IPS-20b (cell line): ENCODE measurements around the gene CABLES2.

Source experiments
- H3K27ac ChIP-seq: one replicate; pipeline ENCODE4 v1.5.1; 2013; ENCODE audit warnings: low read length
- H3K27me3 ChIP-seq: 2 replicates; pipeline ENCODE4 v1.6.1; 2013; ENCODE audit warnings: mild to moderate bottlenecking, low read length, inconsistent platforms; ENCODE audit not compliant: insufficient read depth
- H3K36me3 ChIP-seq: 2 replicates; pipeline ENCODE4 v1.6.1; 2013; ENCODE audit warnings: low read depth, mild to moderate bottlenecking, inconsistent platforms, low read length, moderate library complexity; ENCODE audit not compliant: insufficient read depth
- H3K4me1 ChIP-seq: 2 replicates; pipeline ENCODE4 v1.6.1; 2013; ENCODE audit warnings: mild to moderate bottlenecking, control low read depth, inconsistent platforms, low read length, moderate library complexity; ENCODE audit not compliant: insufficient read depth
- H3K4me3 ChIP-seq: 2 replicates; pipeline ENCODE4 v1.5.1; 2013; ENCODE audit warnings: mild to moderate bottlenecking, low read length, inconsistent platforms
- H3K9ac ChIP-seq: 2 replicates; pipeline ENCODE4 v1.6.1; 2013; ENCODE audit warnings: low read depth, mild to moderate bottlenecking, inconsistent platforms, low read length, moderate library complexity
- H3K9me3 ChIP-seq: 2 replicates; pipeline ENCODE4 v1.6.1; 2013; ENCODE audit warnings: mild to moderate bottlenecking, low read depth, low read length, inconsistent platforms; ENCODE audit not compliant: insufficient read depth

CABLES2 gene, protein sequence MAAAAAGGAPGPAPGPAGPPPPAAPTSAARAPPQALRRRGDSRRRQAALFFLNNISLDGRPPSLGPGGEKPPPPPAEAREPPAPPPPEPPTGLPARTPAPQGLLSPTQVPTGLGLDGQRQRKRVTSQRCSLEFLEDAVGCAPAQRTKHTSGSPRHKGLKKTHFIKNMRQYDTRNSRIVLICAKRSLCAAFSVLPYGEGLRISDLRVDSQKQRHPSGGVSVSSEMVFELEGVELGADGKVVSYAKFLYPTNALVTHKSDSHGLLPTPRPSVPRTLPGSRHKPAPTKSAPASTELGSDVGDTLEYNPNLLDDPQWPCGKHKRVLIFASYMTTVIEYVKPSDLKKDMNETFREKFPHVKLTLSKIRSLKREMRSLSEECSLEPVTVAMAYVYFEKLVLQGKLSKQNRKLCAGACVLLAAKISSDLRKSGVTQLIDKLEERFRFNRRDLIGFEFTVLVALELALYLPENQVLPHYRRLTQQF

DNA sequence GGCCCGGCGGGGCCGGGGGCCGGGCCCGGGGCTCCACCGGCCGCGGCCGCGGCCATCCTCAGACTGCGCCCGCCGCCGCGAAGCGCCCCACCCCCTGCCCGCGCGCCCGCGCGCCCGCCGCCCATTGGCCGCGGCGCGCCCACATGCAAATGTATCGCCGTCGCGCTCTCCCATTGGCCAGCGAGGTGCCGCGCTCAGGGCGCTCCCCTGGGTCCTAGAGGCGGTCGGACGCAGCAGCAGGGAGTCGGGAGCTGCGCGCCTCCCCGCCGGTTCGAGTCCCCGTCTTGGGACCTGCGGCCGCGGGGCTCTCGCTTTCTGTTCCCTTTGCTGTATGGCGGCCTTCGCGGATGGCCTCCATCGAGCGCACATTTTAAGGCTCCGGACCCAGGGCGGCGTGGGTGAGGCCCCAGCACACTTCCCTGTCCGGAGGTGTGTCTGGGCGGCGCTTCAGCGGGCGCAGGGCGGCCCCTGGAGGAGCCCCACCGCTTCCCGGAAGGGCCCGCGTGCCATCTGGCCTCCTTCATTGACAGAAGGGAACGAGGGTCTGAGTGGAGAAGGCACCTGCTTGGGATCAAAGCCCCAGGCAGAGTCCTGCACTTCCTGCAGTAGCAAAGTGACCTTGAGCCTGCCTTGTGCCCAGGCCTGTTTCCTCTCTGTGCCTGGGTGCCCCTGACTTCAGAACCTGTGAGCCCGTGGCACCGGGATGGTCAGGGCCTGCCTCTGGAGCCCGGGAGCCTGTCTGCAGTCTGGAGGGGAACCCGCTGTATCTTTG is at the start of gene CABLES2:
Gene CABLES2, minus strand, starts transcription at position 65 of the 772 bp plus-strand sequence. Its CDS starts 9 bp downstream, at position 56.
- H3K27ac ChIP-seq = no peak within 1 kb of the TSS
- 0 out of 2 replicates have a peak, but pooled peaks cover 3% of the 10 kb centered on the region for H3K4me1 ChIP-seq
- H3K36me3 ChIP-seq = no peaks in the 10 kb centered on the region

GRCh38 chr20:62455929-62456328 is 48.8 kb upstream of the CABLES2 start:
- no peaks in the 10 kb centered on the region for H3K27me3 ChIP-seq
- no peak overlapping the region for H3K27ac ChIP-seq
- no peak overlapping the region for H3K4me3 ChIP-seq
- H3K4me1 ChIP-seq = no peaks in the 10 kb centered on the region
- no peaks in the 10 kb centered on the region for H3K36me3 ChIP-seq
- H3K9ac ChIP-seq = no peak overlapping the region
- H3K9me3 ChIP-seq = no peaks in the 10 kb centered on the region

More for the DNA sequence above, at the start of gene CABLES2:
- Histone ChIP-seq H3K4me3 (peak within 1 kb of the TSS; percentile 68), H3K27me3 (peaks cover 23% of the 10 kb centered on the region), H3K9ac (peak within 1 kb of the TSS; percentile 32; the same call in 1 of the 2 replicates), H3K9me3 (no peaks in the 10 kb centered on the region)

- Histone ChIP-seq H3K27ac (no peak overlapping the region), H3K36me3 (no peaks in the 10 kb centered on the region), H3K4me1 (no peaks in the 10 kb centered on the region), H3K9me3 (no peaks in the 10 kb centered on the region), H3K4me3 (no peak overlapping the region), H3K9ac (no peak overlapping the region), H3K27me3 (no peaks in the 10 kb centered on the region)
Measured at GRCh38 chr20:62454904-62455636, 48.0 kb upstream of the CABLES2 start.

DNA sequence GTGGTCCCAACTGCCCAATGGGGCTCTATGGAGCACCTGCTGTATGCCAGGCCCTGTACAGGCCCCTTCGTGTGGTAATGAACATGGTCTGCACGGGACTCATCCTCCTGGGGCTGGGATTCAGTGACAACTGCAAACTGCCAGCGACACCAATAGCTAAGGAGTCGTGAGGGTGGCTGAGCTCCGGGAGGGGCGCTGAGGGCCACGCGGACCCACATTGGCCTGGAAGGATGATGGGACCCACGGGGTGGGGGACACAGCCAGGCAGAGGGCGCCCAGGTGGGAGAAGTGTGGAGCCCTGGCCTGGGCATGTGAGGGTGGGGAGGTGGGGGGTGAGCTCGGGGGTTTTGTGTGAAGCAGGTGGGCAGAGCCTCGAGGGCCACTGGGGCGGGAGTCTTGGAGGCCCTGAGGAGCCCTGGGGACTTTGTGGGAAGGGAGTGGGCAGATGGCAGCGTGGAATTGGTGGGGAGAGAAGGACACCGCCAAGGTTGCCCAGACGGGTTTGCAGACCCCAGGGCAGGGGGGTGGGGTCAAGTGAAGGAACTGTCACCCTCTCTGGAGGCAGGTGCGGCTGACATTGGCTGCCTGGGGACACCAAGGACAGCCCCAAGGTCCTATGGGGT is 46.2 kb upstream of the CABLES2 start:
- Histone ChIP-seq H3K27me3 (no peaks in the 10 kb centered on the region), H3K4me3 (no peak overlapping the region), H3K9ac (no peak overlapping the region), H3K36me3 (no peaks in the 10 kb centered on the region), H3K27ac (no peak overlapping the region), H3K9me3 (no peaks in the 10 kb centered on the region), H3K4me1 (no peaks in the 10 kb centered on the region)

DNA sequence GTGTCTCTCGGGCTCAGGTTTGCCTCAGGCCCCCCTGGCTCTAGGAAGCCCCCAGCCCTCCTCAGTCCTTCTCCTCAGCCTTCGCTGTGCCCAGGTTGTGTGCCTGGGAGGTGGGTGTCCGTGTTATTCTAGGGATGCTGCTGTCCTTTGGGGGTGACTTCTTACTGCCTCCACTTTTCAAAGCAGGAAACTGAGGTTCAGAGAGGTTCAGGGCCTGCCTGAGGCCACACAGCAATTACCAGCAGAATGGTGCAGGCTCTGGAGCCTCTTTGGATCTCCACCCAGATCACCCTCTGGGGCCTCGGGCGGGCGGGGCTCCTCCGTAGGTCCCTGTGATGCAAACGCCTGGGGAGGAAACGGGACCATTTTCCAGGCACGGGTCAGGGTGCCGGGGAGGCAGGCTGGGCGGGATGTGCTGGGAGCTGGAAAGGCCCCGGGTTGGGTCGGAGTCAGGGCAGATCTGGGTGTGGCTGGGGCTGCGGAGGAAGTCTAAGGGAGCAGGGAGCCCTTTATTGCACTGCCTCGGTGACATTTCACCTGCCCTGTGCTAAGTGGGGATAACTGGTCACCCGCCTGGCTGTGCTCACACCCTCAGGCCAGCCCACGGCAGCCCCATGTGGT is 45.5 kb upstream of the CABLES2 start:
- Histone ChIP-seq H3K9ac (no peak overlapping the region), H3K27me3 (no peaks in the 10 kb centered on the region), H3K4me3 (no peak overlapping the region), H3K27ac (no peak overlapping the region), H3K9me3 (no peaks in the 10 kb centered on the region), H3K4me1 (no peaks in the 10 kb centered on the region), H3K36me3 (no peaks in the 10 kb centered on the region)

GRCh38 chr20:62451970-62452369 is 44.9 kb upstream of the CABLES2 start:
- Histone ChIP-seq H3K27ac (no peak overlapping the region), H3K36me3 (no peaks in the 10 kb centered on the region), H3K27me3 (no peaks in the 10 kb centered on the region), H3K9ac (no peak overlapping the region), H3K9me3 (no peaks in the 10 kb centered on the region), H3K4me1 (no peaks in the 10 kb centered on the region), H3K4me3 (no peak overlapping the region)

- no peaks in the 10 kb centered on the region for H3K4me1 ChIP-seq
- H3K9me3 ChIP-seq = no peaks in the 10 kb centered on the region
- H3K9ac ChIP-seq = no peak overlapping the region
- no peak overlapping the region for H3K4me3 ChIP-seq
- no peaks in the 10 kb centered on the region for H3K27me3 ChIP-seq
- H3K36me3 ChIP-seq = no peaks in the 10 kb centered on the region
- no peak overlapping the region for H3K27ac ChIP-seq
Measured at GRCh38 chr20:62451156-62451767, 44.2 kb upstream of the CABLES2 start.

DNA sequence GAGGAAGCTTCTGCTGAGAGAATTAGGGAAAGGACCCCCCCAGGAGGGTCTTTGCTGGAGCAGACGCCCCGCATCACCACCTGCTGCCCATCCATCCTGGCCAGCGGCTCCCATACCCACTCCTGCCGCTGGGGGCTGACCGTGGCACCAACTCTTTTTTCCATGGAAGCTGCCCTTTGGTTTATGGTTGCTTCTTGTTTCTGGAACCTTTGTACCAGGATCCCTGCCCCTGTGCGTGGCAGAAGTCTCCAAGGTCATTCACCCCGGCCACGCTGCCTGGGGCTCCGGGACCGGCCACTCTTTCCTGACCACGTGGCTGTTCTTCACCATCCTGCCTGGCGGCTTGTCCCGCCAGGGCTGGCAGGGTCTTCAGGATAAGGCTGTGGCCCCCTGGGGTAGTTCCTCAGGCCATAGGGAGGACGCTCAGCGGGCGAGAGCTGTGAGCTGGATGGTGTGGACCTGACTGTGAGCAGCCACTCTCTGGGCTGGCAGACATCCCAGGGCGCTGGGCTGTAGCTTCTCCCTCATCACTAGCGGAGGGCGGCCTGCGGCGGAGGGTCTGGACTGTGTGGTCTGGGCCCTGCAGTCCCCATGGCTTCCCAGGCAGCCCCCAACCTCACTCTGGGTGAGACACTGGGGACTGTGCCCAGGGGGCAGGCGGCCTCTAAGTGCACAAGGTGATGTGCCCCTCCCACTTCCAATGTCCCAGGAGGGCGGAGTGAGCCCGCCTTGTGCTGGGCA is 43.0 kb upstream of the CABLES2 start:
- H3K4me3 ChIP-seq = no peak overlapping the region
- no peaks in the 10 kb centered on the region for H3K9me3 ChIP-seq
- H3K4me1 ChIP-seq = no peaks in the 10 kb centered on the region
- H3K27me3 ChIP-seq = no peaks in the 10 kb centered on the region
- no peaks in the 10 kb centered on the region for H3K36me3 ChIP-seq
- H3K27ac ChIP-seq = no peak overlapping the region
- no peak overlapping the region for H3K9ac ChIP-seq

GRCh38 chr20:62448788-62449187 is 41.7 kb upstream of the CABLES2 start:
- H3K27me3 ChIP-seq = no peaks in the 10 kb centered on the region
- H3K4me1 ChIP-seq = no peaks in the 10 kb centered on the region
- no peaks in the 10 kb centered on the region for H3K36me3 ChIP-seq
- no peak overlapping the region for H3K9ac ChIP-seq
- H3K9me3 ChIP-seq = no peaks in the 10 kb centered on the region
- H3K4me3 ChIP-seq = no peak overlapping the region
- no peak overlapping the region for H3K27ac ChIP-seq

GRCh38 chr20:62448038-62448437 is 41.0 kb upstream of the CABLES2 start:
- H3K36me3 ChIP-seq = no peaks in the 10 kb centered on the region

More at GRCh38 chr20:62448038-62448437, 41.0 kb upstream of the CABLES2 start:
- H3K9ac ChIP-seq = no peak overlapping the region
- no peak overlapping the region for H3K27ac ChIP-seq
- H3K9me3 ChIP-seq = no peaks in the 10 kb centered on the region
- H3K27me3 ChIP-seq = no peaks in the 10 kb centered on the region
- H3K4me3 ChIP-seq = no peak overlapping the region
- H3K4me1 ChIP-seq = no peaks in the 10 kb centered on the region
